ENCODE measurements around the gene SLC6A17. TPM values are rescaled to one million over a fixed set of nuclear protein-coding genes. Genes with fewer than 3 reads are reported as not detected.
A peak's percentile ranks its signal among the peaks of the same experiment; 100 is the strongest.

SLC6A17 gene
- total and polyA plus RNA-seq, 12 donors: 0.06 to 0.45 (median 0.16) TPM; not detected in 4

- WGBS, 2 donors: 59 to 61% methylated on average over 12 of the region's 12 CpGs
- intact Hi-C loops (cut with DNase I): no loop called here
- Histone ChIP-seq H3K27ac (no peak overlapping the region), H3K4me3 (no peak overlapping the region), H3K9me3 (no peaks in the 10 kb centered on the region), H3K36me3 (no peaks in the 10 kb centered on the region), H3K27me3 (no peaks in the 10 kb centered on the region), H3K4me1 (no peaks in the 10 kb centered on the region)
- peak; percentile 70 to 94 (median 89) for TF ChIP-seq CTCF (IDR thresholded peaks at IDR 0.05)
- ATAC-seq: peak; percentile 38 to 76 (median 62)
- DNase-seq: no peak
Observed at GRCh38 chr1:110196917-110197765, 46.8 kb downstream of the SLC6A17 start.

- 92 to 96% methylated on average over 23 of the region's 23 CpGs for WGBS, 2 donors
- Histone ChIP-seq H3K36me3 (no peaks in the 10 kb centered on the region), H3K4me3 (no peak overlapping the region), H3K9me3 (no peaks in the 10 kb centered on the region), H3K27me3 (no peaks in the 10 kb centered on the region), H3K4me1 (peaks cover 0 to 4% (median 0%) of the 10 kb centered on the region in 9 donors), H3K27ac (no peak overlapping the region)
- ATAC-seq (no peak), DNase-seq (no peak)
- no peak for TF ChIP-seq CTCF (IDR thresholded peaks at IDR 0.05)
- intact Hi-C loops (cut with DNase I): no loop called here
Observed at GRCh38 chr1:110197905-110198629, 47.8 kb downstream of the SLC6A17 start.

- no peak for TF ChIP-seq CTCF (IDR thresholded peaks at IDR 0.05)
Observed at GRCh38 chr1:110198746-110199145, 48.5 kb downstream of the SLC6A17 start.

GRCh38 chr1:110200190-110200589 lies 49.9 kb downstream of the SLC6A17 start:
- Histone ChIP-seq H3K4me1 (peaks cover 0 to 9% (median 0%) of the 10 kb centered on the region in 9 donors), H3K27me3 (no peaks in the 10 kb centered on the region), H3K36me3 (no peaks in the 10 kb centered on the region), H3K9me3 (no peaks in the 10 kb centered on the region), H3K27ac (no peak overlapping the region), H3K4me3 (no peak overlapping the region)
- DNase-seq (no peak), ATAC-seq (no peak)
- WGBS, 2 donors: 10 to 23% methylated on average over 2 of the region's 2 CpGs
- TF ChIP-seq CTCF (IDR thresholded peaks at IDR 0.05): no peak
- intact Hi-C loops (cut with DNase I): loop anchor here in 9 of 10 donors (2.0 to 10.0 kb wide), 5 partner anchors 112 to 297 kb away; no protein-coding TSS in a partner anchor

More at GRCh38 chr1:110198746-110199145, 48.5 kb downstream of the SLC6A17 start:
- ATAC-seq: no peak
- Histone ChIP-seq H3K36me3 (no peaks in the 10 kb centered on the region), H3K4me3 (no peak overlapping the region), H3K9me3 (no peaks in the 10 kb centered on the region), H3K27me3 (no peaks in the 10 kb centered on the region), H3K4me1 (peaks cover 0 to 9% (median 0%) of the 10 kb centered on the region in 9 donors), H3K27ac (no peak overlapping the region)
- DNase-seq: no peak
- WGBS, 2 donors: 91 to 96% methylated on average over 2 of the region's 2 CpGs
- intact Hi-C loops (cut with DNase I): no loop called here

Data from heart right ventricle (tissue), 16 donors.